GM12864 (cell line): ENCODE measurements around the gene LYRM4.

Experiments used
- DNase-seq: peaks from one replicate; pipeline ENCODE4 v3.0.0-alpha.2; 2011; ENCODE audit warnings: low read depth
- H3K4me3 ChIP-seq: 2 replicates; pipeline ENCODE4 v1.5.1; 2011; ENCODE audit warnings: mild to moderate bottlenecking, low read depth, low read length, control low read depth
- TF ChIP-seq, protein P1 (sequence below): IDR thresholded peaks from 2 replicates; pipeline ENCODE4 v1.5.1; 2011; ENCODE audit warnings: low read depth, mild to moderate bottlenecking, moderate library complexity, low read length, control low read depth, inconsistent platforms; ENCODE audit errors: missing control alignments

The LYRM4 gene

DNA sequence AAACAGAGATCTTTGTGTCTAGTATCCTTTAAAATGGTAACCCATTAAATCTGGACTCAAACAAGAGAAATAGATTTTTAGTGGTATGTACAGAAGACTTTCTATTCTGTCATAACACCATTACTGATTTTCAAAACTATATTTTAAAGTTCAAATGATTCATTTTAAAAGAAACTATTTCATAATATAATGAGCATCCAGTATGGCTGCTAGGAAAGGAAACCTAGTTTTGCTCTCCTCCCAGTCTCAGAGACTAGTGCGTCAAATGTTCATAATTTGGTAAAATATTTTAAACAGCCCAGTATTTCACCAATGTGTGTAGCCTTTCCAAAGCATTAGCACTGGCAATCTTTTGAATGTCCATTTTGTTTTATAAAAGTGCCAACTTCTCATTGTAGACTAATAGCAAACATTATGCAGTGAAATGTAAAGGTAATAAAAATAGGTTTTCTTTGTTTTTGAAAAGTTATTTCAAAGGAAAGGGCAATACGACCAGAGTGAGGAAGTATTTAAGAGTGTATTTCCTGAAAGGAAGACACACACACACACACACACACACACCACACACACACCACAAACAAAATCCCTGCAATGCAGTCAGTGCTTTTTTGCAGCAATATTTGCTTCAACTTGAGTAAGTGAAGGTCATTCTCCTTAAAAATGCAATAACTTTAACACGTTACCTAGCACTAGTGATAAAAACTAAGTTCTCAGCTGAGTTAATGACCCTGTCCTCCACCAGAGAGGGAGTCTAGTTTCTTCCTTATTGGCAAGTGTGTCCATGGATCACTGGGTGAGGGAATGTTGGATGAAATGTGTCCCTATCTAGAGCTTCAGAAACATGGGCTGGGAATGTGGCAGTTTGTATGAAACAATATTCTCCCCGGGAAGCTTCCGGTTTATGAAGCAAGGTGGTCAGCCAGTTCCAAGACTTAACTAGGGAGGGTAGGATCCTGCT is 171.0 kb downstream of the LYRM4 start:
- H3K4me3 ChIP-seq, result no peak overlapping the region
- no peak for DNase-seq
- TF ChIP-seq, protein P1, sequence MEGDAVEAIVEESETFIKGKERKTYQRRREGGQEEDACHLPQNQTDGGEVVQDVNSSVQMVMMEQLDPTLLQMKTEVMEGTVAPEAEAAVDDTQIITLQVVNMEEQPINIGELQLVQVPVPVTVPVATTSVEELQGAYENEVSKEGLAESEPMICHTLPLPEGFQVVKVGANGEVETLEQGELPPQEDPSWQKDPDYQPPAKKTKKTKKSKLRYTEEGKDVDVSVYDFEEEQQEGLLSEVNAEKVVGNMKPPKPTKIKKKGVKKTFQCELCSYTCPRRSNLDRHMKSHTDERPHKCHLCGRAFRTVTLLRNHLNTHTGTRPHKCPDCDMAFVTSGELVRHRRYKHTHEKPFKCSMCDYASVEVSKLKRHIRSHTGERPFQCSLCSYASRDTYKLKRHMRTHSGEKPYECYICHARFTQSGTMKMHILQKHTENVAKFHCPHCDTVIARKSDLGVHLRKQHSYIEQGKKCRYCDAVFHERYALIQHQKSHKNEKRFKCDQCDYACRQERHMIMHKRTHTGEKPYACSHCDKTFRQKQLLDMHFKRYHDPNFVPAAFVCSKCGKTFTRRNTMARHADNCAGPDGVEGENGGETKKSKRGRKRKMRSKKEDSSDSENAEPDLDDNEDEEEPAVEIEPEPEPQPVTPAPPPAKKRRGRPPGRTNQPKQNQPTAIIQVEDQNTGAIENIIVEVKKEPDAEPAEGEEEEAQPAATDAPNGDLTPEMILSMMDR, result no peak

DNA sequence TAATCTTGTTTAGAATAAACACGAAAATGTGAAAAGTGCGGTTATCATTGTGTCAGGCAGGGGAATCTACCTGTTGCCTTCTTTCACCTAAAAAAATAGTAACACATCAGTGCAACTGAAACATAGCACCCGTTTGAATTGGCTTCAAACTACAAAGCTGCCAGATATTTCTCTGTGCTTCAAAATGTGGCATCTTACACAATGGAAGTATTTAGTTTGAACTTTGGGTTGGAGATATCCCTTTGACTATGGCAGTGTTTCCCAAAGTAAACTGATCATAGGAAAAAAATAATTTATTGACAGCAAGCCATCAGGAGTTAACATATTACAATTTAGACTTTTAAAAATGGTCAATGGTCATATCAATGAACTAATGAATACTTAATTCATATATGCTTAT is 172.0 kb downstream of the LYRM4 start:
- DNase-seq, result no peak
- no peak overlapping the region for H3K4me3 ChIP-seq
- TF ChIP-seq, protein P1, result no peak

- no peak overlapping the region for H3K4me3 ChIP-seq
- DNase-seq, result no peak
- TF ChIP-seq, protein P1, result no peak
Measured at GRCh38 chr6:5087389-5087788, 173.4 kb downstream of the LYRM4 start.

DNA sequence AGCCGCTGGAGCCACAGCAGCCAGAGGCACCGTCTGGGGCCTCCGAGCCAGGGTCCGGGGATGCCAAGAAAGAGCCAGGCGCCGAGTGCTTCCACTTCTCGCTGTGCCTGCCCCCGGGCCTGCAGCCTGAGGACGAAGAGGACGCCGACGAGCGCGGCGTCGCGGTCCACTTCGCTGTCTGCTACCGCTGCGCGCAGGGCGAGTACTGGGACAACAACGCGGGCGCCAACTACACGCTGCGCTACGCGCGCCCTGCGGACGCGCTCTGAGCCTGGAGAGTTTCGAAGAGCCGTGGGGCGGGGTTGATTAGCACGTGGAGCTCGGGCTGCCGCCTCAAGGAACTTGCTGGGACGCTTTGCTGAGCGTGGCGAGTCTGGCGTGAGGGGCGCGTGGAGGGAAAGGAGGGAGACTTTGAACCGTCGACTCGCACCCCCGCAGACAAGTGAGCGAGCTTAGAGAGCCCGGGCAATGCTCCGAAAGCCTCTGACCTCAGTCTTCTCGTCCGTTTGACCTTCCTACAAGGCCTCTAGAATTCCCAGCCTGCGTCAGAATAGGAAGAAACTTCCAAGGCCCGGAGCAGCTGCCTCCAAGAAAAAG is 174.4 kb downstream of the LYRM4 start:
- H3K4me3 ChIP-seq, result peak overlapping the region; percentile 64
- no peak for DNase-seq
- TF ChIP-seq, protein P1, result no peak

DNA sequence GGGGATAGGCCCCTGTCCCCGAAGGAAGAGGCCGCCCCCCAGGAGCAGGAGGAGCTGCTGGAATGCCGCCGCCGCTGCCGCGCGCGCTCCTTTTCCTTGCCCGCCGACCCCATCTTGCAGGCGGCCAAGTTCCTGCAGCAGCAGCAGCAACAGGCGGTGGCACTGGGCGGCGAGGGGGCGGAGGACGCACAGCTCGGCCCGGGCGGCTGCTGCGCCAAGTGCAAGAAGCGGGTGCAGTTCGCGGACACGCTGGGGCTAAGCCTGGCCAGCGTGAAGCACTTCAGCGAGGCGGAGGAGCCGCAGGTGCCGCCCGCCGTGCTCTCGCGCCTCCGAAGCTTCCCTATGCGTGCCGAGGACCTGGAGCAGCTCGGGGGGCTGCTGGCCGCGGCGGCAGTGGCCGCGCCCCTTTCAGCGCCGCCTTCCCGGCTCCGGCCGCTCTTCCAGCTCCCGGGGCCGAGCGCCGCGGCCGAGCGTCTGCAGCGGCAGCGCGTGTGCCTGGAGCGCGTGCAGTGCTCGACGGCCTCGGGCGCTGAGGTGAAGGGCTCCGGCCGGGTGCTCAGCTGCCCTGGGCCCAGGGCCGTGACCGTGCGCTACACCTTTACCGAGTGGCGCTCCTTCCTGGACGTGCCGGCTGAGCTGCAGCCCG is 175.0 kb downstream of the LYRM4 start:
- TF ChIP-seq, protein P1, result no peak
- H3K4me3 ChIP-seq, result peak overlapping the region; percentile 64
- no peak for DNase-seq

GRCh38 chr6:5084781-5085647 is 175.7 kb downstream of the LYRM4 start, which contains the start of gene PPP1R3G:
PPP1R3G (plus strand) TSS chr6:5085341; CDS start chr6:5085486, 145 bp downstream.
- no peak for DNase-seq
- TF ChIP-seq, protein P1, result no peak
- H3K4me3 ChIP-seq, result peak within 1 kb of the TSS; percentile 64
